GM12891 (cell line): Measurements from ENCODE around the gene PLEKHG2.

Experiments used
- DNase-seq: peaks from one replicate; pipeline ENCODE4 v3.0.0; 2011; ENCODE audit warnings: low spot score; ENCODE audit not compliant: insufficient read length
- FAIRE-seq: peaks from 2 replicates; lab custom pipeline; 2011; peaks lifted over from hg19 to GRCh38; lab: Jason Lieb, UNC
- PAX5 ChIP-seq: IDR thresholded peaks from 2 replicates; pipeline ENCODE4 v1.6.1; 2011; ENCODE audit warnings: low read length, moderate library complexity, mild to moderate bottlenecking; ENCODE audit not compliant: insufficient read depth, severe bottlenecking
- POLR2A ChIP-seq: IDR thresholded peaks from 2 replicates; pipeline ENCODE4 v1.6.1; 2011; ENCODE audit warnings: low read depth, low read length, control low read depth
- POLR2AphosphoS5 ChIP-seq: IDR thresholded peaks from 2 replicates; pipeline ENCODE4 v1.6.1; 2011; ENCODE audit warnings: low read depth, low read length, control low read depth
- POU2F2 ChIP-seq: IDR thresholded peaks from 2 replicates; pipeline ENCODE4 v1.6.1; 2011; ENCODE audit warnings: low read depth, mild to moderate bottlenecking, control low read depth, low read length, moderate library complexity
- SPI1 ChIP-seq: IDR thresholded peaks from 2 replicates; pipeline ENCODE4 v1.6.1; 2011; ENCODE audit warnings: low read depth, low read length, control low read depth
- TAF1 ChIP-seq: IDR thresholded peaks from 2 replicates; pipeline ENCODE4 v1.6.1; 2011; ENCODE audit warnings: low read depth, low read length, control low read depth

PLEKHG2 gene

GRCh38 chr19:39411081-39411831, 1.2 kb upstream of the PLEKHG2 start:
- FAIRE-seq (no peak), DNase-seq (no peak)
- TF ChIP-seq TAF1 (no peak), POLR2AphosphoS5 (0 out of 2 replicates have a peak, but pooled peaks have one; percentile 37), PAX5 (no peak), POLR2A (peak; percentile 48)

- no peak for TF ChIP-seq POLR2A
- TF ChIP-seq POLR2AphosphoS5 = no peak
- TF ChIP-seq POU2F2 = no peak
- peak; percentile 95 for FAIRE-seq
- DNase-seq = no peak
Measured at GRCh38 chr19:39411832-39412099, 703 bp upstream of the PLEKHG2 start.

GRCh38 chr19:39412867-39413271, 400 bp downstream of the PLEKHG2 start:
- no peak for DNase-seq
- TF ChIP-seq POLR2AphosphoS5 = no peak
- no peak for TF ChIP-seq POU2F2
- no peak for TF ChIP-seq POLR2A
- no peak for TF ChIP-seq TAF1
- no peak for TF ChIP-seq PAX5
- TF ChIP-seq SPI1 = no peak
- FAIRE-seq = peak; percentile 13

GRCh38 chr19:39413272-39413910, 922 bp downstream of the PLEKHG2 start:
- no peak for TF ChIP-seq PAX5
- no peak for TF ChIP-seq SPI1
- no peak for TF ChIP-seq POLR2A
- TF ChIP-seq POLR2AphosphoS5 = no peak
- TF ChIP-seq TAF1 = no peak
- TF ChIP-seq POU2F2 = no peak
- FAIRE-seq (no peak), DNase-seq (peak; percentile 66)

GRCh38 chr19:39413911-39414608, 1.6 kb downstream of the PLEKHG2 start:
- no peak for TF ChIP-seq PAX5
- no peak for TF ChIP-seq POLR2AphosphoS5
- no peak; the same call in 1 of the 2 replicates for TF ChIP-seq POLR2A
- TF ChIP-seq POU2F2 = no peak
- TF ChIP-seq TAF1 = no peak
- no peak for TF ChIP-seq SPI1
- FAIRE-seq (peak; percentile 31), DNase-seq (no peak)

- TF ChIP-seq PAX5 (no peak), POLR2A (no peak)
- no peak for DNase-seq
- no peak for FAIRE-seq
Measured at GRCh38 chr19:39415111-39416046, 2.9 kb downstream of the PLEKHG2 start.

- no peak for DNase-seq
- FAIRE-seq = no peak
- TF ChIP-seq TAF1 (no peak), POLR2A (no peak), SPI1 (no peak), POLR2AphosphoS5 (no peak)
Measured at GRCh38 chr19:39416152-39417120, 4.0 kb downstream of the PLEKHG2 start.

GRCh38 chr19:39417463-39418181, 5.2 kb downstream of the PLEKHG2 start:
- DNase-seq (no peak), FAIRE-seq (no peak)
- TF ChIP-seq SPI1 (no peak), TAF1 (no peak)
